ENCODE data around the gene CARD19. TPM values are rescaled to one million over a fixed set of nuclear protein-coding genes. Genes with fewer than 3 reads are reported as not detected.

Gene CARD19
- total RNA-seq, 1 experiment from 2014 or later, result 33.3 TPM

DNA sequence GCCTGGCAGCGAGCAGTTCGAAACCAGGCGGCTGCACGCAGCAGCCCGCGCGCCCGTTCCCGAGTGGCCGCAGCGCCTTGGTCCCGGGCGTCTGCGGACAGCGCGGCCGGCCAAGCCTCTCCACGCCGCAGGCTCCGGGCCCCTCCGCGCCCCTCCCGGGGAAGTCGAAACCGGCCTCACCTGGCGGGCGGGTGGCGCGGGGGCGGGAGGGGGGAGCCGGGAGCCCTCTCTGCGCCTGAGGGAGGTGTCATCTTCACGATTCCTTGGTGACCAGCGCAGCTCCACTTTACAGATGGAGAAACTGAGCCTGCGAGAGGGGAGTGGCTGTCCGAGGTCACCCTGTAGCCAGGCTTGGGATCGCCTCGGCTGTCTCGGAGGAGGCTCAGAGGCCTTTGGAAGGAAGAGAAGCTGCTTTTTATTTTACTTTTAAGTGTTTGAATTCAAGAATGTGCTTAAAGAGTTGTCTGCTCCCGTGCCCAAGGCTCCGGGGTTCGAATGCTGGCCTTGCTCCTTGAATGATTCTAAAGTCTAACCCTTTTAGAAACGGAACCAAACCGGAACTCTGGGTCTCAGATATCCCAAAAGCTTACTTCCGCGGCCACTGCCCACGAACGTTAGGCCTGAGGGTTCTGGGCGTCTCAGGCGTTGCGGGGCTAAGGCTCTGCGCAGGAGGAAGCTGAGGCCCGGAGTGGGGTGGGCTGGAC, 36.9 kb upstream of the CARD19 start:
- Histone ChIP-seq H3K27me3 (replicated peaks) (no peaks in the 10 kb centered on the region), H3K4me1 (replicated peaks) (no peaks in the 10 kb centered on the region), H3K4me3 (no peak overlapping the region), H3K36me3 (no peaks in the 10 kb centered on the region), H3K27ac (no peak overlapping the region), H3K9me3 (replicated peaks) (no peaks in the 10 kb centered on the region)
- DNase-seq (ENCODE audit: low read depth in 1 of 2, low spot score in 2 of 2), result no peak

DNA sequence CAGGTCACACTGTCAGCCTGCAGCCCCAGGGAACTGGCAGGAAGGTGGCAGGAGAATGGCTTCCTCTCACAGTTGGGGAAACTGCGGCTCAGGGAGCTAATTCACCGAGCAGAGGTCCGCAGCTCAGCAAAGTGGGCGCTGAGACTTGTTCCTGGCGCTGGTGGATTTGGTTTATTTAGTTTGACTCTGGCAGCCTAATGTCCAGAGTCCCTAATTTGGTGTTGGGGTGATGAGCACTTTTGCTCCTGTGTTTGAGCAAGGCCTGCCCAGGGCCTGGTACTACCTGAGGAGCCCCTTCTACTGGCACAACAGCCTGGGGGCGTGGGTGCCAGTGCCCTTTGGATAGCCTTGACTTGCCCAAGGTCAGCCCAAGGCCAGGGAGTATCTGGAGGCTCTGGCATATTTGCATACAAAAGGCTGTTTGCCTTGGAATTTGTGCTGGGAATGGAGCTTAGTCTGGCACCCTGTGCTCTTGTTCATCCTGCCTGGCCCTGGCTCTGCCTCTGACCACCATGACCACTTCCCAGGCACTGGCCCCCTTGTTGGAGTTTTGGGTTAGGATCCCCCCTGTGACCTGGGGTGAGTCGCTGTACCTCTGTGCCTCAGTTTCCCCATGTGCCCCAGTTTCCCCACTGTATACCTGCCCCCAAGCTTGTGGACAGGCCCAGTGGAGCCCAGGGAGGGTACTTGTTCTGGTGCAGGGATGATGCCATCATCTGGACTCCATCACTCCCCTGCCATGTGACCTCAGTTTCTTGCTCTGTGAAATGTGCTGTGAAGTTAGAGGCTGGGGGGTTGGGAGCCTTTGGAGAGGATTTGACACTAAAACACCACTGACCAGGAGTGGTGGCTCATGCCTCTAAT, 36.1 kb upstream of the CARD19 start:
- H3K9me3 ChIP-seq (replicated peaks), result no peaks in the 10 kb centered on the region
- no peak overlapping the region for H3K4me3 ChIP-seq
- no peaks in the 10 kb centered on the region for H3K27me3 ChIP-seq (replicated peaks)
- DNase-seq (ENCODE audit: low read depth in 1 of 2, low spot score in 2 of 2), result no peak
- no peak overlapping the region for H3K27ac ChIP-seq
- H3K4me1 ChIP-seq (replicated peaks), result no peaks in the 10 kb centered on the region
- no peaks in the 10 kb centered on the region for H3K36me3 ChIP-seq

GRCh38 chr9:93060746-93061259, 35.2 kb upstream of the CARD19 start:
- no peak overlapping the region for H3K4me3 ChIP-seq
- H3K9me3 ChIP-seq (replicated peaks), result no peaks in the 10 kb centered on the region
- no peak overlapping the region for H3K27ac ChIP-seq
- no peaks in the 10 kb centered on the region for H3K36me3 ChIP-seq
- no peaks in the 10 kb centered on the region for H3K27me3 ChIP-seq (replicated peaks)
- DNase-seq (ENCODE audit: low read depth in 1 of 2, low spot score in 2 of 2), result no peak
- H3K4me1 ChIP-seq (replicated peaks), result no peaks in the 10 kb centered on the region

- Histone ChIP-seq H3K4me3 (no peak overlapping the region), H3K27ac (no peak overlapping the region), H3K9me3 (replicated peaks) (no peaks in the 10 kb centered on the region), H3K36me3 (no peaks in the 10 kb centered on the region), H3K27me3 (replicated peaks) (no peaks in the 10 kb centered on the region), H3K4me1 (replicated peaks) (no peaks in the 10 kb centered on the region)
- no peak for DNase-seq (ENCODE audit: low read depth in 1 of 2, low spot score in 2 of 2)
Measured at GRCh38 chr9:93061260-93061751, 34.7 kb upstream of the CARD19 start.

- H3K36me3 ChIP-seq, result no peaks in the 10 kb centered on the region
- DNase-seq (ENCODE audit: low read depth in 1 of 2, low spot score in 2 of 2), result no peak
- H3K9me3 ChIP-seq (replicated peaks), result no peaks in the 10 kb centered on the region
- H3K4me3 ChIP-seq, result no peak overlapping the region
- no peaks in the 10 kb centered on the region for H3K4me1 ChIP-seq (replicated peaks)
- no peaks in the 10 kb centered on the region for H3K27me3 ChIP-seq (replicated peaks)
- no peak overlapping the region for H3K27ac ChIP-seq
Measured at GRCh38 chr9:93061791-93062763, 33.9 kb upstream of the CARD19 start.

DNA sequence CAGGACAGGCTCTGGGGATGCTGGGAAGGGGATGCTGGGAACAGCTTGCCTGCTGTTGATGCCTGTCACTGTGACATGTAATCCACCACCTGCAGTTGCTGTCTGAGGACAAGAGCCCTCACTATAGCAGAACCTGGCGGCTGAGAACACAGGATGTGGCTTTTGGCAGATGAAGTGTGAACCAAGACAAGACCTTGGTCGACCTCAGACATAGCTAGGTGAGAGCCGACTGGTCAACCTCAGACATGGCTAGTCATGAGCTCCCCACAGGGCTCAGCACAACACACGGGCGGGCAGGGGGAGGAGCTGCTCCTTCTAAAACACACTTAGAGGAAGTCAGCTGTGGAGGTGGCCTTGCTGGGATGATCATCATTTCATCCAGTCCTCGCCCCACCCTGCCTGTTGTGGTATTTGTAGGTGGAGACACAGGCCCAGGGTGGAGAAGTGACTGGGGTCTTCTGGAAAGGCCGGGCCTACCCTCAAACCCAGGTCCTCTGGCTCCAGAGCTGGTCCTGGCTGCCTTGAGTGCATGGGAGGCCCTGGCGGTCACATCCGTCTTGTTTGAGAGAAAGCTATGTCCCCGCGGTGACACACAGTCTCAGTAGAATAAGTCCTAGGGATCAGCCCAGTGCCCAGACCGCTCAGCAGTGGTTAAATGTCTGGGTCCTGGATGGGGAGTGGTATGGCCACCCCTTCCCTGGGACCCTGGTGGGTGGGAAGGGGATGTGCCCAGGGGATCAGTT, 31.5 kb upstream of the CARD19 start:
- H3K27me3 ChIP-seq (replicated peaks), result no peaks in the 10 kb centered on the region
- no peaks in the 10 kb centered on the region for H3K36me3 ChIP-seq
- DNase-seq (ENCODE audit: low read depth in 1 of 2, low spot score in 2 of 2), result no peak
- no peaks in the 10 kb centered on the region for H3K4me1 ChIP-seq (replicated peaks)
- no peak overlapping the region for H3K4me3 ChIP-seq
- H3K27ac ChIP-seq, result no peak overlapping the region
- no peaks in the 10 kb centered on the region for H3K9me3 ChIP-seq (replicated peaks)

DNA sequence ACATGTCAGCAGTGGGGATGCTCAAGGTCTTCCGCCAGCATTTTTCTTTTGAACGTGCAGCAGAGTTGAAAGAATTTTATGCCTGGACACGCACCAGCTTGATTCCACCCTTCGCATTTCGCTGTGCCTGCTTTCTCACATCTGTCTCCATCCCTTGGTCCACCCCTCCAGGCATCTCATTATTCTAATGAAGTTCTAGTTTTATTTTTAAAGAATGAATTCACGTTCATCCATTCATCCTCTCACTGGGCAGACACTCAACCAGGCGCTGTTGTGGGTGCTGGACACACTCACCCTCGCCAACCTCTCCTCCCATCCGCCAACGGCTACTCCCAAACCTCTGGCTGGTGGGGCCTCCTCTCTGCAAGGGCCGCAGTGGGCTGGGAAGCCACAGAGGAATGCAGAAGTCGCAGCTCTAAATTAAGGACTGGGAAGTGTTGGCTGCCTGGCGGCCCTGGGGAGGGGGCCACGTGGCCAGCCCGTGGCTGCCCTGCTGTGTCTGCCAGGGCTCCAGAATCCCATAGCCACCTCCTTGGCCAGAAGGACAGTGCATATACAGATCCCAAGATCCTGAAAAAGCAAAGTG, 30.8 kb upstream of the CARD19 start:
- no peaks in the 10 kb centered on the region for H3K9me3 ChIP-seq (replicated peaks)
- H3K4me1 ChIP-seq (replicated peaks), result no peaks in the 10 kb centered on the region
- H3K27ac ChIP-seq, result no peak overlapping the region
- H3K36me3 ChIP-seq, result no peaks in the 10 kb centered on the region
- no peaks in the 10 kb centered on the region for H3K27me3 ChIP-seq (replicated peaks)
- no peak for DNase-seq (ENCODE audit: low read depth in 1 of 2, low spot score in 2 of 2)
- H3K4me3 ChIP-seq, result no peak overlapping the region

GRCh38 chr9:93066978-93067603, 28.9 kb upstream of the CARD19 start:
- H3K27ac ChIP-seq, result no peak overlapping the region
- H3K4me3 ChIP-seq, result no peak overlapping the region
- no peaks in the 10 kb centered on the region for H3K27me3 ChIP-seq (replicated peaks)
- H3K4me1 ChIP-seq (replicated peaks), result no peaks in the 10 kb centered on the region
- no peak for DNase-seq (ENCODE audit: low read depth in 1 of 2, low spot score in 2 of 2)
- H3K9me3 ChIP-seq (replicated peaks), result no peaks in the 10 kb centered on the region
- H3K36me3 ChIP-seq, result no peaks in the 10 kb centered on the region

DNA sequence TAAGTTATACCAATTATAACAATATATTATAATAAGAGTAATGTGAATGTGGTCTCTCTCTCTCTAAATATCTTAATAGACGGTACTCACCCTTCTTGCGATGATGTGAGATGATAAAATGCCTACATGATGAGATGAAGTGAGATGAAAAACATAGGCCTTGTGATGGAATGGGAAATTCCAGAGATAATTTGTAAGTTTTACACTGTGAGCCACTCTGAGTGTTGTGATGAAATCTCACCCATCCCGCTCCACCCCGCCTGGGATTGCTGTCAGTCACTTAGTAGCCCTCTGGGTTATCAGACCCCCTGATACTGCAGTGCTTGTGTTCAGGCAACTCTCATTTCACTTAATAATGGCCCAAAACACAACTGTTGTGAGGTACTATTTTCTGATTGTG, 27.1 kb upstream of the CARD19 start:
- Histone ChIP-seq H3K27me3 (replicated peaks) (no peaks in the 10 kb centered on the region), H3K4me3 (no peak overlapping the region), H3K27ac (no peak overlapping the region), H3K36me3 (no peaks in the 10 kb centered on the region), H3K9me3 (replicated peaks) (no peaks in the 10 kb centered on the region), H3K4me1 (replicated peaks) (0 out of 2 replicates have a peak, but pooled peaks cover 6% of the 10 kb centered on the region)
- DNase-seq (ENCODE audit: low read depth in 1 of 2, low spot score in 2 of 2), result no peak

DNA sequence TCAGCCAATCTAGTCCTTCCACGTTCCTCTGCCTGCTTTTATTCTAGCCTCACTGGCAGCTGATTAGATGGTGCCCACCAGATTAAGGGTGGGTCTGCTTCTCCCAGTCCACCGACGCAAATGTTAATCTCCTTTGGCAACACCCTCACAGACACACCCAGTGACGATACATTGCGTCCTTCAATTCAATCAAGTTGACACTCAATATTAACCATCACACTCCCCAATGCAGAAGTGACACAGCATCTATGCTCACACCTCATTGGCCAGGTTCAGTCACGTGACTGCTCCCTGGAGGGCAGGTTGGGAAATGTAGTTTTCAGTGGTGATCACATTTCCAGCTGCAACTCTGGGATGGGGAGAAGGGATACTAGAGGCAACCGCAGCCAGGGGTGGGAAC, 24.6 kb upstream of the CARD19 start:
- Histone ChIP-seq H3K4me1 (replicated peaks) (0 out of 2 replicates have a peak, but pooled peaks cover 6% of the 10 kb centered on the region), H3K27ac (no peak overlapping the region), H3K4me3 (no peak overlapping the region), H3K9me3 (replicated peaks) (no peaks in the 10 kb centered on the region), H3K27me3 (replicated peaks) (no peaks in the 10 kb centered on the region), H3K36me3 (no peaks in the 10 kb centered on the region)
- DNase-seq (ENCODE audit: low read depth in 1 of 2, low spot score in 2 of 2), result no peak

DNA sequence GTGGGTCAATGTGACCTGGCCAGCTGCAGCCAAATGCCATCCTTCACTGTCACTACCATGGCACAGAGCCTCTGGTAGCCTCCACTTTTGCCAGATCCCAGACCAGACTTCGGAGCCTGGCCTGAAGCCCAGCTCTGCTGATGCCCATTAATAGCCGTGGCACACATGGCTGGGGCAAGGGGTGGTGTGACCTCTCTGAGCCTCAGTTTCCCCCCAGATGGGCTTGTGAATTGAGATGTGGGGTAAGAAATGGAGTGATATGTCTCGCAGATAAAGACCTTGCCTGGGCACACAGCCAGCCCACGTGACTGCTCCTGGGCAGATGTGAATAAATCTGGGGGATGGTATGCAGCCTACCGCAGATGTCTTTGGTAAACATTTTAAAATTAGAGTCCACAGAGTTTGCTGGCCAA, 23.6 kb upstream of the CARD19 start:
- no peak for DNase-seq (ENCODE audit: low read depth in 1 of 2, low spot score in 2 of 2)

GRCh38 chr9:93076101-93076791, 19.8 kb upstream of the CARD19 start:
- no peak for DNase-seq (ENCODE audit: low read depth in 1 of 2, low spot score in 2 of 2)
- H3K36me3 ChIP-seq, result no peaks in the 10 kb centered on the region
- H3K9me3 ChIP-seq (replicated peaks), result no peaks in the 10 kb centered on the region
- no peaks in the 10 kb centered on the region for H3K27me3 ChIP-seq (replicated peaks)
- no peak overlapping the region for H3K4me3 ChIP-seq
- no peak overlapping the region for H3K27ac ChIP-seq
- 0 out of 2 replicates have a peak, but pooled peaks cover 6% of the 10 kb centered on the region for H3K4me1 ChIP-seq (replicated peaks)

More for the DNA sequence above, 23.6 kb upstream of the CARD19 start:
- Histone ChIP-seq H3K4me1 (replicated peaks) (0 out of 2 replicates have a peak, but pooled peaks cover 6% of the 10 kb centered on the region), H3K36me3 (no peaks in the 10 kb centered on the region), H3K9me3 (replicated peaks) (no peaks in the 10 kb centered on the region), H3K4me3 (no peak overlapping the region), H3K27me3 (replicated peaks) (no peaks in the 10 kb centered on the region), H3K27ac (no peak overlapping the region)

Measured in SJSA1 (cell line).